ENCODE measurements around the gene AKAP6. TPM values are rescaled to one million over a fixed set of nuclear protein-coding genes. Genes with fewer than 3 reads are reported as not detected.
A peak's percentile ranks its signal among the peaks of the same experiment; 100 is the strongest.

AKAP6 gene
- total and polyA plus RNA-seq, 9 donors = 25.4 to 87.1 (median 59.6) TPM

DNA sequence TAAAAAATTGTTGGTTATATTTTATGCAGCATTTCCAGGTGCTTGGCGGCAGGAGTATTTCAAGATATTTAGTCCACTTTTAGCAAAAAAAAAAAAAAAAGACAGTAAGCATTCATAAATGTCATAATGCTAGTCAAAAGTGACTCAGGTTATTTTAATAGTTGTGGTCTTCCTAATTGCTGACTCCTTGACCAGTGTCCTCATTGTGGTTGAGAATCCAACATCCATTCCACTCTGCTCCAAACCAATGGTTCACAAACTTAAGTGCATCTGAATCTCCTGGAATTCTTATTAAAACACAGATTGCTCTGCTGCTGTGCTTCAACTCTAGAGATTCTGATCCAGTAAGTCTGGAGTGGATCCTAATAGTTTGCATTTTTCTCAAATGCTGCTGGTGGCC lies 71.4 kb downstream of the AKAP6 start:
- Histone ChIP-seq H3K27ac (ENCODE audit: low read length) (no peak overlapping the region), H3K4me3 (ENCODE audit: low read length) (no peak overlapping the region), H3K27me3 (ENCODE audit: control insufficient read depth, insufficient read depth, low read length) (no peaks in the 10 kb centered on the region), H3K36me3 (ENCODE audit: control insufficient read depth, insufficient read depth, low read length) (no peaks in the 10 kb centered on the region), H3K4me1 (ENCODE audit: control insufficient read depth, insufficient read depth, low read length) (peaks cover 2% of the 10 kb centered on the region), H3K9me3 (replicated peaks; ENCODE audit: control insufficient read depth, low read depth, low read length) (no peaks in the 10 kb centered on the region)
- no CpG with 5 or more reads among the region's 1 CpG for WGBS (ENCODE audit: insufficient coverage)
- DNase-seq = no peak

DNA sequence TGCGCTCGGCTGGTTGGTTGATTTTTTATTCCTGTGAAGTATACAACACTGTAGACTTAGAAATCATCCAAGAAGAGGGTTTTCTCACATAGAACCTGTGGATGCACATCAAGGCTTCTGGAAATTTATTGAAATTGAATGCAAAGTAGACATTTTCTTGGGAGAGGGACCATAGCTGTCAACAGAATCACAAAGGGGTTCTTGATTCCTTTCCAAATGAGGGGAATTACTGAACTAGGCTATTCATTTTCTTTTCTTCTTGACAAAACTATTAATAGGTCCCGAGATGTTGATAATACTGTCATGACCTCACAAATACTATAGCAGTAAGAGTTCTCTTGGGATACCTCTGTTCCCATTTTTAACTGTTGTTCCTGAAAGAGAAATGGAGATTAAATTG lies 73.9 kb downstream of the AKAP6 start:
- H3K4me3 ChIP-seq (ENCODE audit: low read length) = no peak overlapping the region
- no peaks in the 10 kb centered on the region for H3K27me3 ChIP-seq (ENCODE audit: control insufficient read depth, insufficient read depth, low read length)

DNA sequence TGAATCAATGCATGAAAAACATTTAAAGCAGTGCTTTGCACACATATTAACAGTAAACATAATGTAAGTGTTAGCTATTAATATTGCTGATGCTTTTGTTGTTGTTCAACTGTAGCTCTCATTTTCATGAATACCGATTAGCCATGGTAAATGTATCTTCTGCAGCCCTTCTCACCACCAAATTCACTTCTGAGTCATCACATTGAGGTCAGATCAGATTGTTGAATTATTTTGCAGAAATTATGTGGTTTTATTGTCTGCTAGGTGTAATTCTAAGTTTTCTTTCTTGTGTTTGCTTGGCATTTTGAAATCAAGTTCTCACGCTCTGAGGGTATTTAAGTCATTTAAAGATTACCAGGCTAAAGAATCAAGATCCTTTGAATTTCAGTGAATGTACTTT lies 74.6 kb downstream of the AKAP6 start:
- H3K36me3 ChIP-seq (ENCODE audit: control insufficient read depth, insufficient read depth, low read length) = no peaks in the 10 kb centered on the region
- H3K4me3 ChIP-seq (ENCODE audit: low read length) = no peak overlapping the region
- H3K27me3 ChIP-seq (ENCODE audit: control insufficient read depth, insufficient read depth, low read length) = no peaks in the 10 kb centered on the region
- no CpG with 5 or more reads among the region's 2 CpGs for WGBS (ENCODE audit: insufficient coverage)
- no peak overlapping the region for H3K27ac ChIP-seq (ENCODE audit: low read length)
- peaks cover 4% of the 10 kb centered on the region for H3K4me1 ChIP-seq (ENCODE audit: control insufficient read depth, insufficient read depth, low read length)
- no peaks in the 10 kb centered on the region for H3K9me3 ChIP-seq (replicated peaks; ENCODE audit: control insufficient read depth, low read depth, low read length)
- DNase-seq = no peak

More for the DNA sequence above, 73.9 kb downstream of the AKAP6 start:
- H3K9me3 ChIP-seq (replicated peaks; ENCODE audit: control insufficient read depth, low read depth, low read length) = no peaks in the 10 kb centered on the region
- H3K36me3 ChIP-seq (ENCODE audit: control insufficient read depth, insufficient read depth, low read length) = no peaks in the 10 kb centered on the region
- no CpG with 5 or more reads among the region's 3 CpGs for WGBS (ENCODE audit: insufficient coverage)
- H3K27ac ChIP-seq (ENCODE audit: low read length) = no peak overlapping the region
- peaks cover 4% of the 10 kb centered on the region for H3K4me1 ChIP-seq (ENCODE audit: control insufficient read depth, insufficient read depth, low read length)
- DNase-seq = peak; percentile 8

DNA sequence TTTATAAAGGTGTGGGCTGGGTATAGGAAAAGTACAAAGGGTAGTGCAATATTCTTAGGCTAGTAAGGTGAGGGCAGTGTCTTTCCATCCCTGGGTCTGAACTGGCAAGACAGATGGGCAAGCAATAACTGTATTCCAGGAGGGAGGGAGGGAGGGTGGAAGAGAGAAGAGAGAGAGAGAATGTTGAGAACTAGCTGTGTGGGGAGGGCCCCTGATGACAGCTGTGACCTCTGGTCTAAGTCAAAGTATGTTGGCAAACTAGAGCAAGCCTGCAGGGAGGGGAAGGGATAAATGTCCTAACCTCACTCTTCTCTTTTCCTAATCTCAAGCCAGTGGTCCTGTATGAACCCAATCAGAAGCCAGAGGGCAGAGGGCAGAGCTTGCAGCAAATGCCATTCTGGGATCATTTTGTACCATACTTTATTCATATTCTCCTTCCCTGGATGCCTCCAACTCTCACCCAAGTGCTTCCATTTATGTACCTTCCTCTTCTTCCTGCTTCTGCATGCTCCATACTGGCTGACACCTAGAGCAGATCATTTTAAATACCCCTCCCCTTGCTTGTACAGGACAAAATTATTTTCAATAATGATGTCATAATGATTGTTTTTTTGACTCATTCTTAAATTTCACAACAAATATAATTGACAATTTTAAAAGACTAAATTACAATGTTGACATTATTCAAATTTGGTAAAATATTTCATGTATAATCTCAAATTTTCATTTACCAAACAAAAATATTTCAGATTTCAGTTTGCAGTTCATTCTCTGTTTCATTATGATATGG lies 75.9 kb downstream of the AKAP6 start:
- Histone ChIP-seq H3K27ac (ENCODE audit: low read length) (no peak overlapping the region), H3K36me3 (ENCODE audit: control insufficient read depth, insufficient read depth, low read length) (no peaks in the 10 kb centered on the region), H3K27me3 (ENCODE audit: control insufficient read depth, insufficient read depth, low read length) (no peaks in the 10 kb centered on the region), H3K4me1 (ENCODE audit: control insufficient read depth, insufficient read depth, low read length) (peaks cover 4% of the 10 kb centered on the region), H3K4me3 (ENCODE audit: low read length) (no peak overlapping the region), H3K9me3 (replicated peaks; ENCODE audit: control insufficient read depth, low read depth, low read length) (no peaks in the 10 kb centered on the region)
- peak; percentile 46 for DNase-seq

DNA sequence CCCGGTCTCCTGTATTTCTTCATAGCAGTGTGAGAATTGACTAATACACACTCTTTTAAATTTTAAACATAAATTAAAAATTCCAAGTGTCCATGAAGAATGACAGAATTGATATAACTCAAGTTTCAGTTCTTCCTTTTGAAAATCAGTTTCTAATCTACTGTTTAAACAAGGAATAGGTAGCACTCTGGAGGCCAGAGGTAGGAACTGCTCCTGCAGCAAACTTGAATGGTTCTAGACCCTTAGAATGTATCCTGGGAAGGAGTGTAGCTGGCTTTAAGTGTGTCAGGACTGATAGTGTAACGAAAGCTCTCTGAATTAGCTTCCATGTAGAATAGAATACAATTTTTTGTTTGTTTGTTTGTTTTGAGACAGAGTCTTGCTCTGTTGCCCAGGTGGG lies 76.8 kb downstream of the AKAP6 start:
- Histone ChIP-seq H3K4me1 (ENCODE audit: control insufficient read depth, insufficient read depth, low read length) (peaks cover 4% of the 10 kb centered on the region), H3K4me3 (ENCODE audit: low read length) (no peak overlapping the region), H3K27me3 (ENCODE audit: control insufficient read depth, insufficient read depth, low read length) (no peaks in the 10 kb centered on the region), H3K27ac (ENCODE audit: low read length) (no peak overlapping the region), H3K9me3 (replicated peaks; ENCODE audit: control insufficient read depth, low read depth, low read length) (no peaks in the 10 kb centered on the region), H3K36me3 (ENCODE audit: control insufficient read depth, insufficient read depth, low read length) (no peaks in the 10 kb centered on the region)
- no CpG with 5 or more reads among the region's 2 CpGs for WGBS (ENCODE audit: insufficient coverage)
- no peak for DNase-seq

DNA sequence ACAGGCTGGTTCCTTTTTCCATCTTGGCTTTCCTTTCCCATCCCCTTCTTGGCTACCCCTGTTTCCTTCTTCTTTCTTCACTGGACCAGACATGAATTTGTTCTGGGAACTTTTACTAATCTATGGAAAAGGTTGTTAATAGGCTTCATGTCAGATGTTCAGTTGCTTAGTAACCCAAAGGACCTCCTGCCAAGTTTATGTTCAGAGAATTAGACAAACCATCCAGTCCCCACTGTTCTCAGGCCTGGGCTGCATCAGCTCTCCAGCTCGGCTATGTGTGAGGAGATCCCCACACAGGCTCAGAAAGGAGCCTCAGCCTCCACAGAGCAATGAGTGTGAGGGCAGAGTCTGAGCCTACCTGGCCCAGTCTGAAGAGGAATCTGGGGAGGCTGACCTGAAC lies 78.0 kb downstream of the AKAP6 start:
- Histone ChIP-seq H3K9me3 (replicated peaks; ENCODE audit: control insufficient read depth, low read depth, low read length) (no peaks in the 10 kb centered on the region), H3K4me1 (ENCODE audit: control insufficient read depth, insufficient read depth, low read length) (peaks cover 4% of the 10 kb centered on the region), H3K27me3 (ENCODE audit: control insufficient read depth, insufficient read depth, low read length) (no peaks in the 10 kb centered on the region), H3K4me3 (ENCODE audit: low read length) (no peak overlapping the region), H3K27ac (ENCODE audit: low read length) (no peak overlapping the region), H3K36me3 (ENCODE audit: control insufficient read depth, insufficient read depth, low read length) (no peaks in the 10 kb centered on the region)
- DNase-seq = peak; percentile 60
- no CpG with 5 or more reads among the region's 1 CpG for WGBS (ENCODE audit: insufficient coverage)

DNA sequence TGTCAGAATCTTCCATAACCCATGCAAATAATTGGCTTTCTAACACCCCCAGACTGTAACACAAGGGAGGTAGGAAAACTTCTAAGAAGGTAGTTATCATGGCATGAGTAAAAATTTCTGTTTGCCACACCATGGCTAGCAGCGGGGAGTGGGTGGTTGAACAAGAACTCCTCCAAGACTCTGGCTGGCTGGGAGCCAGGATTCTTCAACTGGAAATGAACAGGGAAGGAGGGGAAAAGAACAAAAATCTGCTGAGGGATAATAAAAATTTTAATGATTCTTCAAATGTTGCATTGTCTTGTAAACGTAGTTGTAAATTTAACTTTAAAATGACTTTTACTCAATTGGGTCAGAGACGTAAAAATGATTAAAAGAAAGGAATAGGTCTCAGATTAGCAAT lies 78.9 kb downstream of the AKAP6 start:
- 57% methylated on average over 1 of the region's 3 CpGs for WGBS (ENCODE audit: insufficient coverage)
- Histone ChIP-seq H3K36me3 (ENCODE audit: control insufficient read depth, insufficient read depth, low read length) (no peaks in the 10 kb centered on the region), H3K27me3 (ENCODE audit: control insufficient read depth, insufficient read depth, low read length) (no peaks in the 10 kb centered on the region), H3K4me1 (ENCODE audit: control insufficient read depth, insufficient read depth, low read length) (peaks cover 4% of the 10 kb centered on the region), H3K4me3 (ENCODE audit: low read length) (no peak overlapping the region), H3K9me3 (replicated peaks; ENCODE audit: control insufficient read depth, low read depth, low read length) (no peaks in the 10 kb centered on the region), H3K27ac (ENCODE audit: low read length) (no peak overlapping the region)
- peak; percentile 51 for DNase-seq

DNA sequence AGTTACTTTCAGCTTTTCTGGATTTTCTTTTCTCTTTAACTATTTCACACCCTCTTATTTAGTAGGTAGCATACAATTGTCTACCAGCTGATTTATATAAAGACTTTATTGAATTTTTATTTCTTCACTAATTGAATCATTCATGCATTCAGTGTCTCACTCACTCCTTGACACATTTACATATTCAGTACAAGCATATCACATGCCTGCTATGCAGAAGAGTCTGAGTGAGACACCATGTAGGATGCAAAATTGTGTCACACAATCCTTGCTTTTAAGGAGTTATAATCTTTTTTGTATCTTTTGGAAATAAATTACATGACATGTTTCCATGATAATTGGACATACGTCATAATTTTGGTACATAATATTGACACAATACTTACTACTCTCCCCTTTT lies 83.0 kb downstream of the AKAP6 start:
- WGBS (ENCODE audit: insufficient coverage) = no CpG with 5 or more reads among the region's 1 CpG
- Histone ChIP-seq H3K36me3 (ENCODE audit: control insufficient read depth, insufficient read depth, low read length) (no peaks in the 10 kb centered on the region), H3K9me3 (replicated peaks; ENCODE audit: control insufficient read depth, low read depth, low read length) (no peaks in the 10 kb centered on the region), H3K27ac (ENCODE audit: low read length) (no peak overlapping the region), H3K4me1 (ENCODE audit: control insufficient read depth, insufficient read depth, low read length) (peaks cover 4% of the 10 kb centered on the region), H3K4me3 (ENCODE audit: low read length) (no peak overlapping the region), H3K27me3 (ENCODE audit: control insufficient read depth, insufficient read depth, low read length) (no peaks in the 10 kb centered on the region)
- no peak for DNase-seq

DNA sequence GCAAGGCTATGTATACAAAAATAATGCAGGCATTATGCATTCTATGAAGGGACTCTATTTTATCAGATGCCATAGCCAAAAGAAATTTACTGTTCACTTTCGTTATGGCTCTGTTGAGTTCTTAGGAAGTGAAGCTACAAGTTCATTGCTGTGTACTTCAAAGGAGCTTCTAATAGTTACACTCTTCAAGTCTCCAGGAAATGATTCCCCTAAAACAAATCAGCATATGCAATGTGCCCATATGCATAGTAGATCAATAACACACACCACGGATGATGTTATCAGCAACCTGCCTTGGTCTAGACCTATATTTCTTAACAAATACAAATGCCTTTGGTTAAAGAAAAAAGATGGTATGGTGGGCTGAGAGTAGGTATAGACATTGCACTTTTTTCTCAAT lies 83.4 kb downstream of the AKAP6 start:
- no CpG with 5 or more reads among the region's 2 CpGs for WGBS (ENCODE audit: insufficient coverage)
- Histone ChIP-seq H3K4me1 (ENCODE audit: control insufficient read depth, insufficient read depth, low read length) (peaks cover 3% of the 10 kb centered on the region), H3K36me3 (ENCODE audit: control insufficient read depth, insufficient read depth, low read length) (no peaks in the 10 kb centered on the region), H3K4me3 (ENCODE audit: low read length) (no peak overlapping the region), H3K27me3 (ENCODE audit: control insufficient read depth, insufficient read depth, low read length) (no peaks in the 10 kb centered on the region), H3K27ac (ENCODE audit: low read length) (no peak overlapping the region), H3K9me3 (replicated peaks; ENCODE audit: control insufficient read depth, low read depth, low read length) (no peaks in the 10 kb centered on the region)
- DNase-seq = no peak

DNA sequence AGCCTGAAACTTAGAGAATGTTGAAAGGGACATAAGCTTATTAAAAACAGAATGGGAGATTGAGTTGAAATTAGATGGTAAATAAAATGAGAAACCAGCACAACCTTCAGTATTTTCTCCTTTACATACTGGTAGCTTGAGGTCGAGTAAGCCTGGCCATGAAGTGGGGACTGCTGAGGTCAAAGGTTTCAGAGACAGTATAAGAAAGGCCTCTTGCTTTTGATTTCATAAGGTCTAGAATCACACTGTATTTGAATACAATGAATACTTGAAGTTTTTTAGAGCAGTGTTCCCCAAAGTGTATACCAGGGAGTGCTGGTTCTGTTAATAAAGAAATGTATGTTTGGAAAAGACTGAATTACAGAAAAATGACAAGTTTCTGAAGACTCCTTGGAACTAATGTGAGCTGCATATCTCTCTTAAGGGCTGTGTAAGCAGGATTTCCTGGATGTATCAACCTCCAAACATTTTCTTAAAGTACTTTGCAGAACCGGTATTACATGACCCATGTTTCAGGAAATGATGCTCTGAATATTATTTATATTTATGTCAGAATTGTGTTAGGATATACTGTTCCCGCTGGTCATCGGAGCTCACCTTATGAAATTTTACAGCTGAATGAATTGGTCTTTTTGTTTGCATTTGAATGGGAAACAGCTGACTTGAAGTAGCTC lies 85.0 kb downstream of the AKAP6 start:
- no CpG with 5 or more reads among the region's 4 CpGs for WGBS (ENCODE audit: insufficient coverage)
- H3K27me3 ChIP-seq (ENCODE audit: control insufficient read depth, insufficient read depth, low read length) = no peaks in the 10 kb centered on the region
- no peak overlapping the region for H3K27ac ChIP-seq (ENCODE audit: low read length)
- no peak overlapping the region for H3K4me3 ChIP-seq (ENCODE audit: low read length)
- H3K36me3 ChIP-seq (ENCODE audit: control insufficient read depth, insufficient read depth, low read length) = no peaks in the 10 kb centered on the region
- no peaks in the 10 kb centered on the region for H3K9me3 ChIP-seq (replicated peaks; ENCODE audit: control insufficient read depth, low read depth, low read length)
- peaks cover 6% of the 10 kb centered on the region for H3K4me1 ChIP-seq (ENCODE audit: control insufficient read depth, insufficient read depth, low read length)
- no peak for DNase-seq

All from muscle of leg (tissue), 11 donors.